Astrocyte of the spinal cord (primary cell): Measurements from ENCODE around the gene SEMA6A.

Experiments
- DNase-seq: peaks from one replicate; pipeline ENCODE4 v3.0.0; 2011; ENCODE audit warnings: low read depth, low spot score
- H3K4me3 ChIP-seq: 2 replicates; pipeline ENCODE4 v1.5.1; 2011; ENCODE audit warnings: low read depth, mild to moderate bottlenecking, low read length, moderate library complexity
- in situ Hi-C: cut with HindIII; loops from 2 replicates; pipeline ENCODE4 v1.10.0; 2017; ENCODE audit warnings: low sequenced_read_pairs
- TF ChIP-seq, protein P1 (sequence below): IDR thresholded peaks from 2 replicates; pipeline ENCODE4 v1.5.1; 2012; ENCODE audit warnings: low read depth, mild to moderate bottlenecking, low read length, inconsistent platforms

The SEMA6A gene

DNA sequence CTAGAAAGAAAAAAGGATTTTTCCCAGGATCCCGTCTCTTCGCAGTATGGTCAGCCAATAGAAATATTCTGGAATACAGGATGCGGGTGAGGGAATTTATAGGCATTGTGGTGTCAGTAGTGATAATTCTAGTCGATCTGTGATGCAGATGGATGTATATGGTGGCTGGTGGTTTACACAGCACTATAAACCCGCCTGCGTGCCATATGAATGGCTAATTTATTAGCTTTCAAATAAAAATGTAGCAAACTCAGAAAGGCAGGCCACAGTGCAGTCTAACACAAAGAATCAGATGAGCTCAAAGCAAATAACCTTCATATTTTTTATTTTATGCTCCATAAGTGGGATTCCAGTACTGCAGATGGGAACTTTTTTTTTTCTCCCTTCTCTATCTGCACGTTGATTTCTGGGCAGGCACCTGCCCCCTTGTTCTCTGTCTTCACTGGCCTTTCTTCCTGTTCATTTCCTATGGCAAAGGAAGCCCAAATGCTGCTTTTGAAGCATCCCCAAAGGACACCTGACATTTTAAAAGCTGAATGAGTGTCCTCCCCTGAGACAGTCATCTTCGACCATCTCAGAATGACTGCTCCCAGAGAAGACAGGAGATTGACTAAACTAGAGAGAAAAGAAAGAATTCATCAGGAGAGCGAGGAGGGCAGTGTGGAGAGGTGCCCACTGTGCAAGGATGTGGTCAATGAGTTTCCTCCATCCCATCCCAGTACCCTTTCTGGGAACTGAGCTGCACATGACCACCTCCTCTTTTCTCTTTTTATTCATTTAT is 52.1 kb downstream of the SEMA6A start:
- no peak for DNase-seq
- H3K4me3 ChIP-seq = no peak overlapping the region
- TF ChIP-seq, protein P1, sequence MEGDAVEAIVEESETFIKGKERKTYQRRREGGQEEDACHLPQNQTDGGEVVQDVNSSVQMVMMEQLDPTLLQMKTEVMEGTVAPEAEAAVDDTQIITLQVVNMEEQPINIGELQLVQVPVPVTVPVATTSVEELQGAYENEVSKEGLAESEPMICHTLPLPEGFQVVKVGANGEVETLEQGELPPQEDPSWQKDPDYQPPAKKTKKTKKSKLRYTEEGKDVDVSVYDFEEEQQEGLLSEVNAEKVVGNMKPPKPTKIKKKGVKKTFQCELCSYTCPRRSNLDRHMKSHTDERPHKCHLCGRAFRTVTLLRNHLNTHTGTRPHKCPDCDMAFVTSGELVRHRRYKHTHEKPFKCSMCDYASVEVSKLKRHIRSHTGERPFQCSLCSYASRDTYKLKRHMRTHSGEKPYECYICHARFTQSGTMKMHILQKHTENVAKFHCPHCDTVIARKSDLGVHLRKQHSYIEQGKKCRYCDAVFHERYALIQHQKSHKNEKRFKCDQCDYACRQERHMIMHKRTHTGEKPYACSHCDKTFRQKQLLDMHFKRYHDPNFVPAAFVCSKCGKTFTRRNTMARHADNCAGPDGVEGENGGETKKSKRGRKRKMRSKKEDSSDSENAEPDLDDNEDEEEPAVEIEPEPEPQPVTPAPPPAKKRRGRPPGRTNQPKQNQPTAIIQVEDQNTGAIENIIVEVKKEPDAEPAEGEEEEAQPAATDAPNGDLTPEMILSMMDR = no peak
- in situ Hi-C loops = no loop called here

DNA sequence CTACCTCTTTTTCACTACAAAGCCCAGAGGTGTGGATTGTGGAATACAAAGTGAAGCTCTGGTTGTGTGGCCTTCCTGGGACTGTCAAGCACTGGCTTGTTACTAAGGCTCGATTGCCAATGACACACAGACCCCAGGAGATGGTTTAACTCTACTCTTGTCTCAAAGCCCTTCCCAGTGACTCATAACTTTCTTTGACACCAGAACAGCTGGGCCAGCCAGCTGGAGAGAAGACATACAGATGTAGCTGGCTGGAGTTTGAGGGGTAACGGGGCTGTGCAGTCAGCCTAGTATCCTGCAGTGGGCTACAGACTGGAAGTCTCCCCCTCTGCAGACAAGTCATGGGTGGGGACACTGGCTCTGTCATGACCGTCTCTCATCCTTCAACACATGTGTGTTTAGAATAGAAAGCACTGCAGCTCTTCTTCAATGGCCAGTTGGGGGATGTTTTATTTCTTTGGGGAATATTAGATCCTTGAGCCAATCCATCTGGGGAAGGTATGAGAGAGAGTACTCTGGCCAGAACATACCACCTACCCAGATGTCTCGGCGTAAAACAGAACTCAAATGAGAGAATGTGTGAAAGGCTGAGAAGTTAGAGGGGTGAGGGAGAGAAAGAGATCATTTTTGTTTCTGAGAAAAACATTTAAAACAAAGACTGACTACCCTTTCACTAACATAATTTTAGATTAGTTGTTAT is 53.3 kb downstream of the SEMA6A start:
- no peak overlapping the region for H3K4me3 ChIP-seq
- TF ChIP-seq, protein P1 = no peak
- in situ Hi-C loops = no loop called here
- no peak for DNase-seq

DNA sequence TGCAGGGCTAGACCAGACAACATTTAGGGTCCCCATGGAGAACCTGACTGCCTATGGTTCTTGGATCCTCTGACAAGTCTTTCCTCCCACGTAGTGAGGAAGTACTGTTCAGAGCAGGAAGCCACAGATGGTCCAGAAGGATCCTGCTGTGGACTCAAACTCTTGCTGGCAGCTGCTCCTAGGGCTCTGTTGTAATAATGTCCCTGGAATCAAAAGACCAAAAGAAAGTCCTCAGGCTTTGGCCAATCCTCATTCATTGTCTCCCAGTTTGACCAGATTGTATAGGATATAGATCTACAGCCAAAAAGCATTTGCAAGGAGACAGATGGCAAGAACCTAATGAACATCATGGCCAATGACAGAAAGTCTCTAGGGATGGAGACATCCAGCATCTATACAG is 53.9 kb downstream of the SEMA6A start:
- no peak overlapping the region for H3K4me3 ChIP-seq
- in situ Hi-C loops = no loop called here
- TF ChIP-seq, protein P1 = no peak
- DNase-seq = no peak

DNA sequence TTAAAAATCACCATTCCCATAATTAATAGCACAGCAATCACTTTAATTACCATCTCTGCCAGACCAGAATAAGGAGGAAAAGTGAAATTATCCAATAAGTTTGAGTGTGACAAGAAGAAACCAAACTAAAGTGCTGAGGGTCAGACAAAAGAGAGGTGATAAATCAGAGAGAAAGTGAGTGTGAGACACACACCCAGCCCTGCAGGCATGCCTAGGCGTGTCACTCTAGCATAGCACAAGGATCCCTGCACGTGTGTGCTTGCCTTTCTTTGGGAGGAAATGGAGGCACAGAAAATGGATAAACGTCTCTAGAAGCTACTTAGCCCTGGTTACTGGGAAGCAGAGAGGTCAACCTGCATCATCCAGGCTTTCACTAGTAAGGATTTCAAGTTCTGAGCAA is 56.2 kb downstream of the SEMA6A start:
- no peak overlapping the region for H3K4me3 ChIP-seq
- TF ChIP-seq, protein P1 = no peak
- DNase-seq = no peak
- in situ Hi-C loops = no loop called here

DNA sequence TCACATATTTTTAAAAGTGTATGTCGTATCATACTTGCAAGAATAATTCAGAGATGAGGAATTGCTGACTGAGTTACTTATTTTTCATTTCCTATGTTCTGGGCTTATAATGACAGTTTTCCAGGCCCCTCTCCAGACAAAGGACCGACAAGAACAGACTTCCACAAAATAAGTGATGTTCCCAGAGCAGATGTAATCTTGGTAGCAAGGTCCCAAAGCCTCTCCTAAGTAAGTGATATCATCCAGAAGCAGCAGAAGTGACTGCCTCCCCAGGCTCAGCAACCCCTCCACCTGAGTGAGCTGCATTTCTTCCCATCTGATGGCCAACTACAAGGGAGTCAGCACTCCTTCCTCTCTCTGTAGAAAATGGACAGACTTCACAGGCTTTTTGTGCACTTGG is 57.1 kb downstream of the SEMA6A start:
- TF ChIP-seq, protein P1 = no peak
- DNase-seq = no peak
- H3K4me3 ChIP-seq = no peak overlapping the region
- in situ Hi-C loops = no loop called here

DNA sequence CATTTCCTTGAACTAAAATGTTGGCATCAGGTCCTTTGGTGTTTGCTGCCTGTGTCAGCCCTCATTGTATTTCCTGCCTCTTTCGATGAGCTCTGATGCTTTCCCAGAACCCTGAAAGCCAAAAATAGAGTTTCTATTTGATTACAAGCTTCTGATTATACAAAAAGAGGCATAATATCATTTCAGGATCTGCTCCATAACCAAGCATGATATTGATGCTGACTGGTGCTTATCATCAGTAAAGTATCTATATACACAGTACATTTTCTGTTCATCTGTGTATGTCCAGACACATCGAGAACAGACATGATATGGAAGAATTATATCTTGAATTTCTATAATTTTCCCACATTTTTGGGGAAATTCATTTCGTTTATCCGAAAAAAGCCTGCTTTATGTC is 58.6 kb downstream of the SEMA6A start:
- DNase-seq = no peak
- TF ChIP-seq, protein P1 = no peak
- H3K4me3 ChIP-seq = no peak overlapping the region
- in situ Hi-C loops = no loop called here
